ENCODE results near the gene ACTG1. TPM values are rescaled to one million over a fixed set of nuclear protein-coding genes. Genes with fewer than 3 reads are reported as not detected.
A peak's percentile ranks its signal among the peaks of the same experiment; 100 is the strongest.

ACTG1 gene
- total and polyA plus RNA-seq, 9 of the 15 experiments (the other 6 are each of a cell fraction or from before 2014, with no cell fraction given) = 224 to 1,775 (median 568) TPM

DNA sequence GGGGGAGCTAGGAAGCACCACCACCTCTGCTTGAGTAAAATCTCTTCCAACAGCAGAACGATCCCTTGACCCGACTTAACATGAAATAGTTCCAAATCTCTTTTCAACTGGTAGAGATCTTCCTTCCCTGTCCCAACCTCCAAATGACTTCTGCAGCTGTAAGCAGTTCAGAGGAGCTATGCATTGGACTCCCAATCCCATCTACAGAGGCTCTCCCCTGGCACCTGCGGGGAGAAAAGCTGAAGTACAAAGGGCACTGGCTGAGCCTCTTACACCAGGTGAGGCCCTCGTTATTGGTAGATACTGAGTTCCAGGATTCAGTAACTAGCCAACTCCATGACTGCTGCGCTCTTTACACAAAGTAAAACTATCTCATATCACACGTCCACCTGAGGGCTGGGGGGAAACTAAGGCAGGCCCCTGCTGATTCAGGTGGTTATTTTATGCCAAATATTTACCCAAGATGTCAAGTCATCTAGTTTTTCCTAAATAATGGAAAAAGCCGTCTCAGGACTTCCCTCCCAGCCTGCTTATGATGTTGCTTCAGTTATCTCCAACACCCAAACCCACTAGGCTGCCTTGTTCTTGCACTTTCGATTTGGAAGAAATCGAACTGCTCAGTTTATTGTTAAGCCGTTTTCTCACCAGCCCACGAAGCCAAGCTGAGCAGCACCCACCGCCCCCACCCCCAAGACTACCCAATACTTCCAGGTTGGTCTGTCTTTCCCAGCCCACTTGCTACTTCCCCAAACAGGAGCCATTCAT is 3.2 kb downstream of the ACTG1 start (continued):
- TF ChIP-seq, protein P1, sequence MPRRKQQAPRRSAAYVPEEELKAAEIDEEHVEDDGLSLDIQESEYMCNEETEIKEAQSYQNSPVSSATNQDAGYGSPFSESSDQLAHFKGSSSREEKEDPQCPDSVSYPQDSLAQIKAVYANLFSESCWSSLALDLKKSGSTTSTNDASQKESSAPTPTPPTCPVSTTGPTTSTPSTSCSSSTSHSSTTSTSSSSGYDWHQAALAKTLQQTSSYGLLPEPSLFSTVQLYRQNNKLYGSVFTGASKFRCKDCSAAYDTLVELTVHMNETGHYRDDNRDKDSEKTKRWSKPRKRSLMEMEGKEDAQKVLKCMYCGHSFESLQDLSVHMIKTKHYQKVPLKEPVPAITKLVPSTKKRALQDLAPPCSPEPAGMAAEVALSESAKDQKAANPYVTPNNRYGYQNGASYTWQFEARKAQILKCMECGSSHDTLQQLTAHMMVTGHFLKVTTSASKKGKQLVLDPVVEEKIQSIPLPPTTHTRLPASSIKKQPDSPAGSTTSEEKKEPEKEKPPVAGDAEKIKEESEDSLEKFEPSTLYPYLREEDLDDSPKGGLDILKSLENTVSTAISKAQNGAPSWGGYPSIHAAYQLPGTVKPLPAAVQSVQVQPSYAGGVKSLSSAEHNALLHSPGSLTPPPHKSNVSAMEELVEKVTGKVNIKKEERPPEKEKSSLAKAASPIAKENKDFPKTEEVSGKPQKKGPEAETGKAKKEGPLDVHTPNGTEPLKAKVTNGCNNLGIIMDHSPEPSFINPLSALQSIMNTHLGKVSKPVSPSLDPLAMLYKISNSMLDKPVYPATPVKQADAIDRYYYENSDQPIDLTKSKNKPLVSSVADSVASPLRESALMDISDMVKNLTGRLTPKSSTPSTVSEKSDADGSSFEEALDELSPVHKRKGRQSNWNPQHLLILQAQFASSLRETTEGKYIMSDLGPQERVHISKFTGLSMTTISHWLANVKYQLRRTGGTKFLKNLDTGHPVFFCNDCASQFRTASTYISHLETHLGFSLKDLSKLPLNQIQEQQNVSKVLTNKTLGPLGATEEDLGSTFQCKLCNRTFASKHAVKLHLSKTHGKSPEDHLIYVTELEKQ (CRISPR knock-in tag; IDR thresholded peaks at IDR 0.05) = no peak
- TF ChIP-seq, protein P2, sequence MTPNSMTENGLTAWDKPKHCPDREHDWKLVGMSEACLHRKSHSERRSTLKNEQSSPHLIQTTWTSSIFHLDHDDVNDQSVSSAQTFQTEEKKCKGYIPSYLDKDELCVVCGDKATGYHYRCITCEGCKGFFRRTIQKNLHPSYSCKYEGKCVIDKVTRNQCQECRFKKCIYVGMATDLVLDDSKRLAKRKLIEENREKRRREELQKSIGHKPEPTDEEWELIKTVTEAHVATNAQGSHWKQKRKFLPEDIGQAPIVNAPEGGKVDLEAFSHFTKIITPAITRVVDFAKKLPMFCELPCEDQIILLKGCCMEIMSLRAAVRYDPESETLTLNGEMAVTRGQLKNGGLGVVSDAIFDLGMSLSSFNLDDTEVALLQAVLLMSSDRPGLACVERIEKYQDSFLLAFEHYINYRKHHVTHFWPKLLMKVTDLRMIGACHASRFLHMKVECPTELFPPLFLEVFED (CRISPR knock-in tag; conservative IDR thresholded peaks at IDR 0.05) = peak; percentile 92
- TF ChIP-seq POLR2AphosphoS5 (IDR thresholded peaks at IDR 0.05; ENCODE audit: control insufficient read depth, insufficient read depth, low read depth, low read length) (peak; percentile 69), ZNF239 (CRISPR knock-in tag; IDR thresholded peaks at IDR 0.05) (no peak), HDGF (IDR thresholded peaks at IDR 0.05) (no peak), YY1 (IDR thresholded peaks at IDR 0.05; ENCODE audit: borderline replicate concordance in 1 of 3, control insufficient read depth in 1 of 3, extremely low read depth in 1 of 3, insufficient read depth in 3 of 3, insufficient read length in 1 of 3, insufficient replicate concordance in 2 of 3, low read depth in 1 of 3, low read length in 2 of 3) (no peak), RBM14 (IDR thresholded peaks at IDR 0.05; ENCODE audit: borderline replicate concordance, insufficient read depth, low read depth, low read length) (no peak), RBM15 (IDR thresholded peaks at IDR 0.05; ENCODE audit: insufficient read depth, low read length) (no peak), DPF2 (IDR thresholded peaks at IDR 0.05) (no peak), TAF1 (IDR thresholded peaks at IDR 0.05; ENCODE audit: control insufficient read depth, extremely low read depth, insufficient read depth, low read length, severe bottlenecking) (no peak), XRCC5 (IDR thresholded peaks at IDR 0.05; ENCODE audit: low read depth, low read length) (no peak), ZNF23 (CRISPR knock-in tag; IDR thresholded peaks at IDR 0.05) (no peak), MTA2 (IDR thresholded peaks at IDR 0.05; ENCODE audit: low read depth) (no peak), CBX8 (IDR thresholded peaks at IDR 0.05; ENCODE audit: borderline replicate concordance, extremely low read depth, low read depth, low read length, poor library complexity, severe bottlenecking) (no peak)
- TF ChIP-seq, protein P3, sequence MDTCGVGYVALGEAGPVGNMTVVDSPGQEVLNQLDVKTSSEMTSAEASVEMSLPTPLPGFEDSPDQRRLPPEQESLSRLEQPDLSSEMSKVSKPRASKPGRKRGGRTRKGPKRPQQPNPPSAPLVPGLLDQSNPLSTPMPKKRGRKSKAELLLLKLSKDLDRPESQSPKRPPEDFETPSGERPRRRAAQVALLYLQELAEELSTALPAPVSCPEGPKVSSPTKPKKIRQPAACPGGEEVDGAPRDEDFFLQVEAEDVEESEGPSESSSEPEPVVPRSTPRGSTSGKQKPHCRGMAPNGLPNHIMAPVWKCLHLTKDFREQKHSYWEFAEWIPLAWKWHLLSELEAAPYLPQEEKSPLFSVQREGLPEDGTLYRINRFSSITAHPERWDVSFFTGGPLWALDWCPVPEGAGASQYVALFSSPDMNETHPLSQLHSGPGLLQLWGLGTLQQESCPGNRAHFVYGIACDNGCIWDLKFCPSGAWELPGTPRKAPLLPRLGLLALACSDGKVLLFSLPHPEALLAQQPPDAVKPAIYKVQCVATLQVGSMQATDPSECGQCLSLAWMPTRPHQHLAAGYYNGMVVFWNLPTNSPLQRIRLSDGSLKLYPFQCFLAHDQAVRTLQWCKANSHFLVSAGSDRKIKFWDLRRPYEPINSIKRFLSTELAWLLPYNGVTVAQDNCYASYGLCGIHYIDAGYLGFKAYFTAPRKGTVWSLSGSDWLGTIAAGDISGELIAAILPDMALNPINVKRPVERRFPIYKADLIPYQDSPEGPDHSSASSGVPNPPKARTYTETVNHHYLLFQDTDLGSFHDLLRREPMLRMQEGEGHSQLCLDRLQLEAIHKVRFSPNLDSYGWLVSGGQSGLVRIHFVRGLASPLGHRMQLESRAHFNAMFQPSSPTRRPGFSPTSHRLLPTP (IDR thresholded peaks at IDR 0.05; ENCODE audit: borderline replicate concordance, extremely low read depth, insufficient read length) = no peak

Data from K562 (cell line).